Kidney (tissue), 14 donors: ENCODE results near the gene RNF43. TPM values are rescaled to one million over a fixed set of nuclear protein-coding genes. Genes with fewer than 3 reads are reported as not detected.

Source experiments
- DNase-seq, 5 donors: peaks; one replicate each; pipeline ENCODE4 v3.0.0-alpha.2; 2013 to 2020
- FAIRE-seq: peaks from 2 replicates; lab custom pipeline; 2012; peaks lifted over from hg19 to GRCh38; lab: Jason Lieb, UNC
- H3K27ac ChIP-seq, 2 donors: one replicate each; pipeline ENCODE4 v1.7.0; 2013; ENCODE audit warnings: low read depth in 2 of 2, low read length in 2 of 2, inconsistent platforms in 1 of 2
- H3K27me3 ChIP-seq: one replicate; pipeline ENCODE4 v1.7.1; 2013; ENCODE audit warnings: low read length, inconsistent platforms; ENCODE audit not compliant: control insufficient read depth, insufficient read depth
- H3K36me3 ChIP-seq, 3 donors: one replicate each; pipeline versions ENCODE4 v1.7.0 to v1.7.1; 2013; ENCODE audit warnings: low read length in 3 of 3, control low read depth in 1 of 3, inconsistent platforms in 1 of 3; ENCODE audit not compliant: insufficient read depth in 3 of 3, control insufficient read depth in 2 of 3
- H3K4me1 ChIP-seq, 3 donors: one replicate each; pipeline versions ENCODE4 v1.7.0 to v1.7.1; 2013; ENCODE audit warnings: low read length in 3 of 3, inconsistent platforms in 1 of 3, low read depth in 1 of 3; ENCODE audit not compliant: control insufficient read depth in 2 of 3, insufficient read depth in 2 of 3
- H3K4me3 ChIP-seq, 3 donors: one replicate each; pipeline versions ENCODE4 v1.7.0 to v1.8.1; 2013; ENCODE audit warnings: low read length in 3 of 3, control low read depth in 1 of 3, inconsistent platforms in 1 of 3
- H3K9ac ChIP-seq, 3 donors: one replicate each; pipeline versions ENCODE4 v1.7.0 to v1.7.1; 2013; ENCODE audit warnings: low read length in 3 of 3, control low read depth in 1 of 3, inconsistent platforms in 1 of 3
- H3K9me3 ChIP-seq, 3 donors: one replicate each; pipeline versions ENCODE4 v1.7.0 to v1.7.1; 2013; ENCODE audit warnings: low read length in 3 of 3, control low read depth in 1 of 3, inconsistent platforms in 1 of 3; ENCODE audit not compliant: control insufficient read depth in 2 of 3, insufficient read depth in 1 of 3
- CTCF ChIP-seq: IDR thresholded peaks from 3 replicates; pipeline ENCODE4 v1.5.1; 2012; ENCODE audit warnings: mild to moderate bottlenecking, moderate library complexity, borderline replicate concordance; ENCODE audit not compliant: insufficient read depth; ENCODE audit errors: extremely low read depth
- intact Hi-C: fragments of 100-400 bp; cut with DNase I; formaldehyde crosslinking; loops from one replicate; pipeline ENCODE4 v1.11.1; 2022
- polyA plus RNA-seq: library from polyadenylated mRNA; stranded (reverse); fragments of 350-450 nt; fragmentation: Illumina TruSeq; extraction: RNeasy Lipid Tissue Mini Kit (QIAGEN cat#74804); gene quantifications from one replicate; pipeline ENCODE4 v1.2.3, GENCODE V29; 2014; ENCODE audit warnings: low read depth, low replicate concordance; ENCODE audit not compliant: insufficient read depth
- total RNA-seq: library from RNA; stranded (reverse); fragmentation: NEBNext Ultra II Directional; extraction: Animal tissue kit (Norgen Biotek cat#: 25700); gene quantifications from one replicate; pipeline ENCODE4 v1.2.1, GENCODE V29; 2021
- donor health status: control.
- donor health status: control.
- donor health status: control.
- donor health status: control.
- donor health status: control.
- donor health status: DM: yes; HTN: yes; CAD: no.
- donor health status: Normal renal cell carcinoma (clear cell type).

Gene RNF43
- total and polyA plus RNA-seq, 2 donors from 2014 or later = 7.8 to 9.5 TPM

- TF ChIP-seq CTCF = peak; percentile 8
- no peaks in the 10 kb centered on the region for H3K27me3 ChIP-seq
- peak overlapping the region; percentile 40 to 91 (median 53) for H3K4me3 ChIP-seq
- peak in 2 of 5 donors; percentile 26 for DNase-seq
- intact Hi-C loops = no loop called here
- H3K27ac ChIP-seq = peak overlapping the region; percentile 23 to 94
- no peaks in the 10 kb centered on the region for H3K9me3 ChIP-seq
- FAIRE-seq = no peak
- H3K36me3 ChIP-seq = no peaks in the 10 kb centered on the region
- H3K9ac ChIP-seq = peak overlapping the region in 2 of 3 donors; percentile 13 to 37
- H3K4me1 ChIP-seq = peaks cover 0 to 3% (median 2%) of the 10 kb centered on the region in 3 donors
These were observed 1.8 kb downstream of the RNF43 start for GRCh38 chr17:58415371-58416055.

- no peak for TF ChIP-seq CTCF
- intact Hi-C loops = no loop called here
- FAIRE-seq = no peak
- Histone ChIP-seq H3K9me3 (no peaks in the 10 kb centered on the region), H3K27me3 (no peaks in the 10 kb centered on the region), H3K36me3 (no peaks in the 10 kb centered on the region), H3K4me3 (peak overlapping the region; percentile 1 to 91 (median 53)), H3K27ac (no peak overlapping the region), H3K4me1 (peaks cover 0 to 3% (median 2%) of the 10 kb centered on the region in 3 donors), H3K9ac (peak overlapping the region in 1 of 3 donors; percentile 14)
- peak in 1 of 5 donors; percentile 32 for DNase-seq
These were observed 2.7 kb downstream of the RNF43 start for GRCh38 chr17:58414596-58414997.

DNA sequence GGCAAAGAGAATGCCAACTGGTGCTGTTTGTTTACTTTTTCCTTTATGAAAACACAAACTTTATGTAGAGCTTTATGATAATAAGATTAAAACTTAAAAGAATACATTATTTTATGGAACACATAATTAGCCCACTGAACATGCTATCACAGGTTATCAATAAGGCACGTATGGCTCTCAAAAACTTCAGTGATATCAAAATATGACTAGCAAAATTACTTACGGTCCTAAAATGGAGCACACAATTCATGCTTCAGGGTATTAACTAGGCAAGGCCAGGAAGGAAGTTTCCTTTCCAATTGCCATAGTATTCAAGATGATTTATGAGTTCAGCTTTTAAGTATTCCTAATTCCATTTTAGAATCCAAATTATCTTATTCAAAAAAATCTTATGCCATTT, 3.6 kb downstream of the RNF43 start:
- intact Hi-C loops = no loop called here
- no peak for TF ChIP-seq CTCF
- Histone ChIP-seq H3K9ac (no peak overlapping the region), H3K27me3 (no peaks in the 10 kb centered on the region), H3K36me3 (no peaks in the 10 kb centered on the region), H3K4me3 (peak overlapping the region in 2 of 3 donors; percentile 51 to 53), H3K9me3 (no peaks in the 10 kb centered on the region), H3K4me1 (peaks cover 0 to 3% (median 2%) of the 10 kb centered on the region in 3 donors), H3K27ac (no peak overlapping the region)
- no peak for FAIRE-seq
- no peak for DNase-seq
